GM12864 (cell line): Measurements from ENCODE around the gene RAB34.
"Not testable (repeated sequence)": the region's sequence is repeated elsewhere in the genome, so short reads cannot be mapped to it uniquely, and the experiment has no call there.

Experiments
- DNase-seq: peaks from one replicate; pipeline ENCODE4 v3.0.0-alpha.2; 2011; ENCODE audit warnings: low read depth
- H3K4me3 ChIP-seq: 2 replicates; pipeline ENCODE4 v1.5.1; 2011; ENCODE audit warnings: mild to moderate bottlenecking, low read depth, low read length, control low read depth
- CTCF ChIP-seq: IDR thresholded peaks from 2 replicates; pipeline ENCODE4 v1.5.1; 2011; ENCODE audit warnings: low read depth, mild to moderate bottlenecking, moderate library complexity, low read length, control low read depth, inconsistent platforms; ENCODE audit errors: missing control alignments

The RAB34 gene

GRCh38 chr17:28728364-28729200, 10.9 kb upstream of the RAB34 start, which contains the start of gene NEK8:
TSS of gene NEK8 (plus strand) at chr17:28728788. CDS start at chr17:28728814, 26 bp downstream.
- H3K4me3 ChIP-seq, result peak within 1 kb of the TSS; percentile 54
- no peak for TF ChIP-seq CTCF
- DNase-seq, result peak; percentile 79

GRCh38 chr17:28726627-28727491, 9.2 kb upstream of the RAB34 start:
- peak; percentile 81 for DNase-seq
- peak; percentile 99 for TF ChIP-seq CTCF
- H3K4me3 ChIP-seq, result peak overlapping the region; percentile 84

GRCh38 chr17:28726226-28726626, 8.6 kb upstream of the RAB34 start, which contains the start of gene TLCD1:
TSS of gene TLCD1 (minus strand) at chr17:28726233. CDS start at chr17:28726097, 136 bp downstream.
- TF ChIP-seq CTCF, result no peak
- H3K4me3 ChIP-seq, result peak within 1 kb of the TSS; percentile 84
- no peak for DNase-seq

- peak overlapping the region; percentile 84 for H3K4me3 ChIP-seq
- no peak for DNase-seq
- TF ChIP-seq CTCF, result no peak
Observed at GRCh38 chr17:28725660-28726225, 8.1 kb upstream of the RAB34 start.

- H3K4me3 ChIP-seq, result peak overlapping the region; percentile 84
- peak; percentile 41 for TF ChIP-seq CTCF
- DNase-seq, result no peak
Observed at GRCh38 chr17:28725166-28725659, 7.5 kb upstream of the RAB34 start.

- no peak for TF ChIP-seq CTCF
- peak overlapping the region; percentile 84 for H3K4me3 ChIP-seq
- no peak for DNase-seq
Observed at GRCh38 chr17:28724500-28725165, 7.0 kb upstream of the RAB34 start.

GRCh38 chr17:28723836-28724499, 6.3 kb upstream of the RAB34 start:
- H3K4me3 ChIP-seq, result peak overlapping the region; percentile 84
- DNase-seq, result not testable (repeated sequence)
